ENCODE measurements around the gene MT1M. TPM values are rescaled to one million over a fixed set of nuclear protein-coding genes. Genes with fewer than 3 reads are reported as not detected.

Gene MT1M
- total RNA-seq, 4 donors from 2014 or later: 43.1 to 339 (median 186) TPM

DNA sequence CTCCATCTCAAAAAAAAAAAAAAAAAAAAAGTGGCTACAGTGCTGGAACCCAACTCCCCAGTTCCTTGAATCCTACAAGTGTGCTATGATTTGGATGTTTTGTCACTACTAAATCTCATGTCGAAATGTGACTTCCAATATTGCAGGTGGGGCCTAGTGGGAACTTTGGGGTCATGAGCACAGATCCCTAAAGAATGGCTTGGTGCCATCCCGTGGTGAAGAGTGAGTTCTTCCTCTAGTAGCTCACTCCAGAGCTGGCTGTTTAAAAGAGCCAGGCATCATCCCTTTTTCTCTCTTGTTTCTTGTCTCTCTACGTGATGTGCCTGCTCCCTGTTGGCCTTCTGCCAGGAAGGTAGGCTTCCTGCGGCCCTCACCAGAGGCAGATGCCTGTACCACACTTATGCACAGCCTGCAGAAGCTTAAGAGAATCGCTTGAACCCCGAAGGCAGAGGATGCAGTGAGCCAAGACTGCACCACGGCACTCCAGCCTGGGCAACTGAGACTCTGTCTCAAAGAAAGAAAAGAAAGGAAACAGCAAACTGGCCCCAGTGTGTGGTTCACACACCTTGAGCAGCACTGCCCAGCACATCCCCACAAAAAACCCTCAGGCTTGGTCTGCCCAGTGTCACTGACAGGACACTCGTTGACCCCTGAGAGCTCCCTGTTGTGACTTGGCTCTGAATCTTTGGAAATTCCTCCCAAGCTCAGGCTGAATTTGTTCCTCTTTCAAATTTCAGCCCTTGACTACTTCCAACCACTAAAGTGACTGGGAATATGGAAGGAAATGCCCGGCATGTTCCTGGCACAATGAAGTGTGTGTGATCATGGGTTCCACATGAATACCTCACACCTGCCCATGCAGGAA is 3.7 kb upstream of the MT1M start:
- DNase-seq (ENCODE audit: low spot score): no peak
- TF ChIP-seq, protein P1, sequence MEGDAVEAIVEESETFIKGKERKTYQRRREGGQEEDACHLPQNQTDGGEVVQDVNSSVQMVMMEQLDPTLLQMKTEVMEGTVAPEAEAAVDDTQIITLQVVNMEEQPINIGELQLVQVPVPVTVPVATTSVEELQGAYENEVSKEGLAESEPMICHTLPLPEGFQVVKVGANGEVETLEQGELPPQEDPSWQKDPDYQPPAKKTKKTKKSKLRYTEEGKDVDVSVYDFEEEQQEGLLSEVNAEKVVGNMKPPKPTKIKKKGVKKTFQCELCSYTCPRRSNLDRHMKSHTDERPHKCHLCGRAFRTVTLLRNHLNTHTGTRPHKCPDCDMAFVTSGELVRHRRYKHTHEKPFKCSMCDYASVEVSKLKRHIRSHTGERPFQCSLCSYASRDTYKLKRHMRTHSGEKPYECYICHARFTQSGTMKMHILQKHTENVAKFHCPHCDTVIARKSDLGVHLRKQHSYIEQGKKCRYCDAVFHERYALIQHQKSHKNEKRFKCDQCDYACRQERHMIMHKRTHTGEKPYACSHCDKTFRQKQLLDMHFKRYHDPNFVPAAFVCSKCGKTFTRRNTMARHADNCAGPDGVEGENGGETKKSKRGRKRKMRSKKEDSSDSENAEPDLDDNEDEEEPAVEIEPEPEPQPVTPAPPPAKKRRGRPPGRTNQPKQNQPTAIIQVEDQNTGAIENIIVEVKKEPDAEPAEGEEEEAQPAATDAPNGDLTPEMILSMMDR (IDR thresholded peaks at IDR 0.05): no peak

DNA sequence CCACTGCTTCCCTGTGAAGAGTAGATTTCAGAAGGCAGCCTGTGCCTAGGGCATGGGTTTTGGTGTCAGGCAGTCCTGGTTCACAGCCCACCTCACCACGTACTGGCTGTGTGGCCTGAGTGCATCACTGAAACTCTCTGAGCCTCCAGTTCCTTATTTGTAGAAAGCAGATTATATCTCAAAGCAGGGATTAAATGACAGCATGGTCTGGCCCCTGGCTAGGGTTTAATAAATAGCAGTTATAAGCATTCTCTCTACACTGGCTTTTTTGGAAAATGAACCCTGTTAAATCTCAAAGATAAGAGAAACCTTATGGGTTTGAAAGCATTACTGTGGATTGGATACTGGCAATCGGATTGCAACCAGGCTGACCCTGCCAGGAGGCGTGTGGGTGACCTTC is 2.9 kb upstream of the MT1M start:
- TF ChIP-seq, protein P1 (IDR thresholded peaks at IDR 0.05): no peak
- no peak for ATAC-seq (ENCODE audit: low FRiP score)
- DNase-seq (ENCODE audit: low spot score): no peak

More for the DNA sequence above, 3.7 kb upstream of the MT1M start:
- ATAC-seq (ENCODE audit: low FRiP score): no peak

DNA sequence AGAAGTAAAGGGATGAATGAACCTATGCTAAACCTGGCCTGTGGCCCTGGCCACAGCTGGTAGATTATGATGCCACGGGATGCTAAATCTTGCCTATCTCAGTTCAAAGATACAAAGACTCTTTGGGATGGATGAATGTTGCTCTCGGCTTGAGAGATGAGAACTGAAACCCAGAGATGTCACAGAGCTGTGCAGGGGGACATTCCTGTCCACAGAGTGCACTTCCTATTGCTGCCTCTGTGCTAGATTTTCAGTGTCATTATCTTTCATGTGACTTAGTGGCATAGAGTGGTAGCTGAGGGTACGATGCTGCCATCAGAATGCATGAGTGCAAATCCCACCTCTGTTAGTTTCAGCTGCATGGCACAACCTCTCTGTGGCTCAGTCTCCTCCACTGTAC is 2.3 kb upstream of the MT1M start:
- DNase-seq (ENCODE audit: low spot score): no peak
- TF ChIP-seq, protein P1 (IDR thresholded peaks at IDR 0.05): no peak
- no peak for ATAC-seq (ENCODE audit: low FRiP score)

DNA sequence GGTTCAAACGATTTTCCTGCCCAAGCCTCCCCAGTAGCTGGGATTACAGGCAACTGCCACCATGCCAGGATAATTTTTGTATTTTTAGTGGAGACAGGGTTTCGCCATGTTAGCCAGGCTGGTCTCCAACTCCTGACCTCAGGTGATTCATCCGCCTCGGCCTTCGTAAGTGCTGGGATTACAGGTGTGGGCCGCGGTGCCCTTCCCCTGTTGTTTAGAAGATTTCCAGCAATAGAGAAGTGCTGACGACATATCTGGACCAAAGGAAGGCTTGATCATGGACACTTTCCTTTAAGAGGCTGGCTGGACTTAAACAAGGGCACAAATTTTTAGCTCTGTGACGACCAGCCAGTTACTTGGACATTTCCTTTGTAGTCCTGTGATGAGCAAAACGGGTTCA is 1.3 kb upstream of the MT1M start:
- TF ChIP-seq, protein P1 (IDR thresholded peaks at IDR 0.05): no peak

DNA sequence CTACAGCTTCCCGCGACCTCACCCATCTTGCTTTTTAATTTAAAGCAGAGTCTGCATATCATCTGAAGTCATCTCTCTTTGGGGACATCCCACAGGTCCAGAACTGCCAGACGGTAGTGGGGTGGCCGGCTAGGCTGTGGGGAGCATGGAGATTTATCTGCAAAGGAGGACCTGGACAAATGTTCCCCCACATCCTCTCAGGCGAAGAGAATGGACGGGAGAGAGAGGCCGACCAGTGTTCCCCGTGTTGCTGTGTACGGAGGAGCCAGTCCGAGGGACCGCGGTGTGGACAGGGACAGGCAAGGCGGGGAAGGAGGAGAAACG is 665 bp upstream of the MT1M start:
- TF ChIP-seq, protein P1 (IDR thresholded peaks at IDR 0.05): no peak
- no peak for ATAC-seq (ENCODE audit: low FRiP score)
- no peak for DNase-seq (ENCODE audit: low spot score)

More for the DNA sequence above, 1.3 kb upstream of the MT1M start:
- DNase-seq (ENCODE audit: low spot score) (no peak), ATAC-seq (ENCODE audit: low FRiP score) (no peak)

DNA sequence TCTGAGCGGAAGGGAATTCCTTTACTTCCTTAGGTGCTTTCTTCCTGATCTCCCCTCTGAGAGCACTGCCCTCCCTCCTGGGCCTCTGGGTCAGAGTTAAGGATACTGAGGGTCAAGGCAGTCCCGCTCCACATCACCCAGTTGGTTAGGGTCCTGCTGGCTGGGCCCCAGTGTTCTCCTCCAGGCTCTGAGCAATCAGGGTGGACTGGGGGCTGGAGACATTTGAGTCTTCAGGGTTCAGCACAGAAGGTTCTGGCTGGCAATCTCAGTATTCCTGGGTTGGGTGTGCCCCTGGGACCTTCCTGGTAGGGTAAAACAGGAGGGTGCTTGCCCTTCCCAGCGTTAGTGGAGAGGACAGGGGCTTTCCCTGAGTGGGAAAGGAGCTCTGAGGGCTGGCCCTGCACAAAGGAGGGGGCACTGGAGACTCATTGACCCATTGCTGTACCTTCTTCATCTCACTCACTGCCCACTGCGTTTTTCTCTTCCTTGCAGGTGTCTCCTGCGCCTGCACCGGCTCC is 448 bp downstream of the MT1M start:
- peak; percentile 0 for ATAC-seq (ENCODE audit: low FRiP score)
- TF ChIP-seq, protein P1 (IDR thresholded peaks at IDR 0.05): no peak
- no peak for DNase-seq (ENCODE audit: low spot score)

DNA sequence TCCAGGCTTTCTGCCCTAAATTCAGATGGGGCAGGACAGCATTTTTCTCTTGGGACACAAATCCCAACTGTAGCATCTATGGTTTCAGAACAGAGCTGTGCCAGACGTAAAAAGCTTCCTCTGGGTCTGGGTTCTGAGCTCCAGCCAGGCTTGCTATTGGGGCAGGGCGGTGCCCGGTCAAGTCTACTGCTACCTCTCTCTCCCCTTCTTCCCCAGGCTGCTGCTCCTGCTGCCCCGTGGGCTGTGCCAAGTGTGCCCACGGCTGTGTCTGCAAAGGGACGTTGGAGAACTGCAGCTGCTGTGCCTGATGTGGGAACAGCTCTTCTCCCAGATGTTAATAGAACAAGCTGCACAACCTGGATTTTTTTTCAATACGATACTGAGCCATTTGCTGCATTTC is 1.1 kb downstream of the MT1M start:
- TF ChIP-seq, protein P1 (IDR thresholded peaks at IDR 0.05): no peak
- no peak for ATAC-seq (ENCODE audit: low FRiP score)
- no peak for DNase-seq (ENCODE audit: low spot score)

Measured in omental fat pad (tissue), 4 donors.